Thyroid gland (tissue), 4 donors: ENCODE results near the gene NAALADL2.

Source experiments
- POLR2A ChIP-seq, 2 donors: fragments of 450-650 bp; IDR thresholded peaks; one replicate each; pipeline ENCODE4 v1.6.1; 2017; ENCODE audit warnings: antibody characterized with exemption in 2 of 2, mild to moderate bottlenecking in 2 of 2, moderate library complexity in 1 of 2
- TF ChIP-seq, protein P1 (sequence below), 6 experiments: fragments of 200-600 bp in 3 of 6; fragments of 450-650 bp in 3 of 6; sonication (generic) in 3 of 6; IDR thresholded peaks; one replicate each; pipeline ENCODE4 v1.5.1; 2016 to 2019; ENCODE audit warnings: antibody characterized with exemption in 6 of 6, mild to moderate bottlenecking in 2 of 6, inconsistent platforms in 1 of 6, moderate library complexity in 1 of 6

DNA sequence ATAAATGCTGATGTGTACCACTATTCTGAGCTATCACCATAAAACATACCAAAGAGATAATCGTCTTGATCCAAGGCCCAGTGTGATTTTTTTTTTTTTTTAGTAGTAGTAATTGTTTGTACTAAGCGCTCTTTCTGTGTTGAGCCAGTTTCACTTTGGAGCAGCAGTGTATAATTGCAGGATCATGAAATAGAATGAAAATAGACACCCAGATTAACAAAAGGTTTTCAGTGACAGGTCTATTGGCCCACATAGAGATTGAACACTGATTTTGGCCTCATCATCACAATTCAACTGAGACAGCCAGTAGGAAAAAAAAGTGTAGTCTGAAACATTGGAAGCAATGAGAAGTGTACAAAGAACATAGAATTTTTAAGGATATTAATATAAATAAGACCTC is 749.8 kb downstream of the NAALADL2 start:
- TF ChIP-seq, protein P1, sequence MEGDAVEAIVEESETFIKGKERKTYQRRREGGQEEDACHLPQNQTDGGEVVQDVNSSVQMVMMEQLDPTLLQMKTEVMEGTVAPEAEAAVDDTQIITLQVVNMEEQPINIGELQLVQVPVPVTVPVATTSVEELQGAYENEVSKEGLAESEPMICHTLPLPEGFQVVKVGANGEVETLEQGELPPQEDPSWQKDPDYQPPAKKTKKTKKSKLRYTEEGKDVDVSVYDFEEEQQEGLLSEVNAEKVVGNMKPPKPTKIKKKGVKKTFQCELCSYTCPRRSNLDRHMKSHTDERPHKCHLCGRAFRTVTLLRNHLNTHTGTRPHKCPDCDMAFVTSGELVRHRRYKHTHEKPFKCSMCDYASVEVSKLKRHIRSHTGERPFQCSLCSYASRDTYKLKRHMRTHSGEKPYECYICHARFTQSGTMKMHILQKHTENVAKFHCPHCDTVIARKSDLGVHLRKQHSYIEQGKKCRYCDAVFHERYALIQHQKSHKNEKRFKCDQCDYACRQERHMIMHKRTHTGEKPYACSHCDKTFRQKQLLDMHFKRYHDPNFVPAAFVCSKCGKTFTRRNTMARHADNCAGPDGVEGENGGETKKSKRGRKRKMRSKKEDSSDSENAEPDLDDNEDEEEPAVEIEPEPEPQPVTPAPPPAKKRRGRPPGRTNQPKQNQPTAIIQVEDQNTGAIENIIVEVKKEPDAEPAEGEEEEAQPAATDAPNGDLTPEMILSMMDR (IDR thresholded peaks at IDR 0.05) = no peak
- no peak for TF ChIP-seq POLR2A (IDR thresholded peaks at IDR 0.05)
